Right cardiac atrium (tissue), 5 donors: ENCODE measurements around the gene NEK5. TPM values are rescaled to one million over a fixed set of nuclear protein-coding genes. Genes with fewer than 3 reads are reported as not detected.
A peak's percentile ranks its signal among the peaks of the same experiment; 100 is the strongest.
"Not testable (repeated sequence)": the region's sequence is repeated elsewhere in the genome, so short reads cannot be mapped to it uniquely, and the experiment has no call there.

Experiments
- ATAC-seq, 2 donors: fragments of 200-7000 bp; cut with Tn5 transposase; one replicate each; pipeline versions ENCODE4 v1.8.0 to v1.9.1; 2020; ENCODE audit warnings: moderate library complexity in 2 of 2, mild to moderate bottlenecking in 1 of 2
- DNase-seq, 3 donors: peaks; one replicate each; pipeline ENCODE4 v3.0.0-alpha.2; 2020
- H3K27ac ChIP-seq: one replicate; pipeline ENCODE4 v1.5.1; 2013; ENCODE audit warnings: mild to moderate bottlenecking, low read length, control low read depth, moderate library complexity
- H3K27me3 ChIP-seq: one replicate; pipeline ENCODE4 v1.6.1; 2013; ENCODE audit not compliant: control insufficient read depth, insufficient read depth
- H3K4me1 ChIP-seq: one replicate; pipeline ENCODE4 v1.6.1; 2013; ENCODE audit warnings: low read length; ENCODE audit not compliant: control insufficient read depth, insufficient read depth
- H3K4me3 ChIP-seq: one replicate; pipeline ENCODE4 v1.5.1; 2013; ENCODE audit warnings: low read length, control low read depth
- H3K9me3 ChIP-seq: one replicate; pipeline ENCODE4 v1.6.1; 2013; ENCODE audit warnings: low read length; ENCODE audit not compliant: control insufficient read depth
- WGBS: extraction: QIAGEN DNeasy Blood & Tissue Kit; methylation state at CpG from one replicate; pipeline ENCODE4 v1.1.7; 2013; 5-methylcytosine and 5-hydroxymethylcytosine counted together
- intact Hi-C, 4 donors: fragments of 100-400 bp; cut with DNase I; formaldehyde crosslinking; loops; one replicate each; pipeline versions ENCODE4 v1.11.0 to v1.14.0; 2022 to 2023
- polyA plus RNA-seq: library from polyadenylated mRNA; stranded (reverse); fragments of 200-250 nt; gene quantifications from one replicate; pipeline ENCODE4 v1.2.3, GENCODE V29; 2013
- total RNA-seq, 4 donors: library from RNA; stranded (reverse); fragmentation: NEBNext Ultra II Directional; extraction: Animal tissue kit (Norgen Biotek cat#: 25700); gene quantifications; one replicate each; pipeline ENCODE4 v1.2.1, GENCODE V29; 2021
- donor health status: healthy with polysubstance abuse.
- donor health status: DM: no; HTN: yes; CAD: no.
- donor health status: DM: no; HTN: no; CAD: no.
- donor health status: DM: no; HTN: yes; CAD: no; lungs with severe emphysema.
- donor health status: DM: yes; HTN: yes; CAD: no.

The NEK5 gene
- total and polyA plus RNA-seq, 5 donors, result 0.39 to 1.2 (median 0.51) TPM

DNA sequence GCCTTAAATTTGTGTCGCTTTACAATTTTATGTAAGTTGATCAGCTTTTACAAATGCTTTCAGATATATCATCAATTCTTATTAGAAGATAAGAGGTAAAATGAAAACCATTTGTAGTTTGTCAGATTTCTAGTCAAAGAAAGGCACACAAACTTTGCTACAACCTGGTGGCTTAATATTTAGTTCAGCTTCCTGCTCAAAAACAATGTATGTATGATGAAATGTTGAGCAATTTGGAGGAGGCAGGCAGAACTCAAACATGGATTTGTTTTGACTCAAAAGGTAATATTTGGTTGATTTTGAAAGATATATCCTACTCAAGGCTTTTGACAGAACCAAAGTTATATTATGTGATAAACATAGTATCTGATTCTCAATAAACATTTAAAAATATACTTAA lies 24.2 kb downstream of the NEK5 start:
- ATAC-seq, result no peak
- Histone ChIP-seq H3K4me3 (no peak overlapping the region), H3K4me1 (no peaks in the 10 kb centered on the region), H3K9me3 (no peaks in the 10 kb centered on the region), H3K27me3 (no peaks in the 10 kb centered on the region), H3K27ac (no peak overlapping the region)
- intact Hi-C loops, result no loop called here
- WGBS, result 88% methylated on average over 1 of the region's 1 CpG
- no peak for DNase-seq

DNA sequence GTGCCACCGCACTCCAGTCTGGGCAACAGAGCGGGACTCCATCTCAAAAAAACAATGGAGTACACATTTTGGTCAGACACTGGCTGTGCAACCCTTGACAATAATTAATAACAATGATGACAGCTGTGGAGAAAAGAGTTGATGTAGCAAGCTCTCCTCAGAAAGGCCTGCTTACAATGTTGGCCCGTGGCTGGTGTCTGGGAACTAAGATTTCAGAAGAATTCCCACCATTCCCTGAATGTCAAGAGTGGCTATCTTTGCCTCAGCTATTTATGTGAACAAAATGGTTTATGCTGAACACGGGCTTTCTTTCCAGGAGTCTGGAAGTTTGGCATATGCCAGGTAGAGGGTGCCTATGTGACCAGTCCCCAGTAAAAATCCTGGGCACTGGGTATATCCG lies 25.5 kb downstream of the NEK5 start:
- Histone ChIP-seq H3K9me3 (no peaks in the 10 kb centered on the region), H3K27ac (no peak overlapping the region), H3K27me3 (no peaks in the 10 kb centered on the region), H3K4me1 (no peaks in the 10 kb centered on the region), H3K4me3 (no peak overlapping the region)
- no peak for DNase-seq
- ATAC-seq, result no peak
- 72% methylated on average over 5 of the region's 5 CpGs for WGBS
- intact Hi-C loops, result no loop called here

DNA sequence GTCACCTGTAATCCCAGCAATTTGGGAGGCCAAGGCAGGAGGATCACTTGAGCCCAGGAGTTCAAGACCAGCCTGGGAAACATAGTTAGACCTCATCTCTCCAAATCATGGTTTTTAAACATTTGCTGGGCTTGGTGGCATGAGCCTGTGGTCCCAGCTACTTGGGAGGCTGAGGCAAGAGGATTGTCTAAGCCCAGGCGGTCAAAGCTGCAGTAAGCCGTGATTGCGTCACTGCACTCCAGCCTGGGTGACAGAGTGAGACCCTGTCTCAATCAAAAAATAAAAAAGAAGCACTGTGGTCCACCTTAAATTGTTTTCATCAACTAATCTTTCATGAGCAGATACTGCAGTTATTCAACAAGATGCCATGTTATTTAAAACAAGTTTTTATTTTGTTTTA lies 26.4 kb downstream of the NEK5 start:
- H3K4me1 ChIP-seq, H3K27ac ChIP-seq, H3K4me3 ChIP-seq, DNase-seq, H3K27me3 ChIP-seq, ATAC-seq, intact Hi-C loops, H3K9me3 ChIP-seq: not testable (repeated sequence)
- 95% methylated on average over 3 of the region's 3 CpGs for WGBS

DNA sequence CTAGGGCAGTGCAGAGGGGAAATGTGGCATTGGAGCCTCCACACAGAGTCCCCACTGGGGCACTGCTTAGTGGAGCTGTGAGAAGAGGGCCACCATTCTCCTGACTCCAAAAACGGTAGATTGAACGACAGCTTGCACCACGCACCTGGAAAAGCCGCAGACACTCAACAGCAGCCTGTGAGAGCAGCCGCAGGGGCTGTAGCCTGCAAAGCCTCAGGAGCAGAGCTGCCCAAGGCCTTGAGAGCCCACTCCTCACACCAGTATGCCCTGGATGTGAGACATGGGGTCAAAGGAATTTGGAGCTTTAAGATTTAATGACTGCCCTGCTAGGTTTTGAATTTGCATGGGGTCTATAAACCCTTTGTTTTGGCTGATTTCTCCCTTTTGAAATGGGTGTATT lies 31.7 kb downstream of the NEK5 start:
- WGBS, result 89% methylated on average over 5 of the region's 5 CpGs
- no peaks in the 10 kb centered on the region for H3K4me1 ChIP-seq
- H3K27me3 ChIP-seq, result no peaks in the 10 kb centered on the region
- no peaks in the 10 kb centered on the region for H3K9me3 ChIP-seq
- H3K4me3 ChIP-seq, result no peak overlapping the region
- intact Hi-C loops, result no loop called here
- DNase-seq (no peak), ATAC-seq (no peak)
- no peak overlapping the region for H3K27ac ChIP-seq

DNA sequence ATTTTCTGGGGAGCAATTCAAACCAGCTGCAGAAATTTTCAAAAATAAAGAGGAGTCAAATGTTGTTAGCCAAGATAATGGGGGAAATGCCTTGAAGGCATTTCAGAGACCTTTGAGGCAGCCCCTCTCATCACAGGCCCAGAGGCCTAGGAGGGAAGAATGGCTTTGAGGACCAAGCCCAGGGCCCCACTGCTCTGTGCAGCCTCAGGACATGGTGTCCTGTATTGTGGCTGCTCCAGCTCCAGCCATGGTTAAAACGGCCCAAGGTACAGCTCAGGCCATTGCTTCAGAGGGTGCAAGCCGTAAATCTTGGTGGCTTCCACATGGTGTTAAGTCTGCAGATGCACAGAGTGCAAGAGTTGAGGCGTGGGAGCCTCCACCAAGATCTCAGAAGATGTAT lies 32.1 kb downstream of the NEK5 start:
- ATAC-seq (no peak), DNase-seq (no peak)
- no peaks in the 10 kb centered on the region for H3K4me1 ChIP-seq
- H3K9me3 ChIP-seq, result no peaks in the 10 kb centered on the region
- no peak overlapping the region for H3K27ac ChIP-seq
- 82% methylated on average over 3 of the region's 3 CpGs for WGBS
- intact Hi-C loops, result no loop called here
- H3K4me3 ChIP-seq, result no peak overlapping the region
- no peaks in the 10 kb centered on the region for H3K27me3 ChIP-seq

DNA sequence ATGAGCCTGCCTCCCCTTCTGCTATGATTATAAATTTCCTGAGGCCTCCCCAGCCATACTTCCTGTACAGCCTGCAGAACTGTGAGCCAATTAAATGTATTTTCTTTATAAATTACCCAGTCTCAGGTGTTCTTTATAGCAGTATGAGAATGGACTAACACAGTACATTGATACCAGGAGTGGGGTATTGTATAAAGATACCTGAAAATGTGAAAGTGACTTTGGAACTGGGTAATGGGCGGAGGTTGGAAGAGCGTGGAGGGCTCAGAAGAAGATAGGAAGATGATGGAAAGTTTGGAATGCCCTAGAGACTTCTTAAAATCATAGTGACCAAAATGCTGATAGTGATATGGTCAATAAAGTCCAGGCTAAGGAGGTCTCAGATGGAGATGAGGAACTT lies 32.8 kb downstream of the NEK5 start:
- no peak overlapping the region for H3K27ac ChIP-seq
- intact Hi-C loops, result no loop called here
- ATAC-seq, result no peak
- no peaks in the 10 kb centered on the region for H3K9me3 ChIP-seq
- WGBS, result 93% methylated on average over 2 of the region's 2 CpGs
- no peaks in the 10 kb centered on the region for H3K4me1 ChIP-seq
- H3K4me3 ChIP-seq, result no peak overlapping the region
- H3K27me3 ChIP-seq, result no peaks in the 10 kb centered on the region
- no peak for DNase-seq

DNA sequence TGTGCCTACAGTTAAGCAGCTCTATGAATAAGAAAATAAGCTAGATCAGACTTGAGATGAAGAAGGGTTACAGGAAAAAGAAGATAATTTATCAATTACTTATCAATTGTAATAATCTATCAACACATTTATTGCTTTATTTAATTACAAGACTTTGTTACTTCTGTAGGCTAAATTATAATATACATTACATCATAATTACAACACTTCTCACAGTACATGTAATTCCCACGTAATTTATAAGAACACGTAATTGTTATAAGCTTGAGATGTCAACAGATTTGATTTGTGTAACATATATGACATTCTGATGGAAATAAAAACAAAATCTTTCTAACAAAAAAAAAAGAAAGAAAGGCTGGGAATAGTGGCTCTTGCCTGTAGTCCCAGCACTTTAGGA lies 36.8 kb downstream of the NEK5 start:
- ATAC-seq (no peak), DNase-seq (no peak)
- H3K4me3 ChIP-seq, result no peak overlapping the region
- H3K9me3 ChIP-seq, result no peaks in the 10 kb centered on the region
- H3K27ac ChIP-seq, result no peak overlapping the region
- H3K4me1 ChIP-seq, result no peaks in the 10 kb centered on the region
- intact Hi-C loops, result no loop called here
- H3K27me3 ChIP-seq, result no peaks in the 10 kb centered on the region
- 92% methylated on average over 2 of the region's 2 CpGs for WGBS

DNA sequence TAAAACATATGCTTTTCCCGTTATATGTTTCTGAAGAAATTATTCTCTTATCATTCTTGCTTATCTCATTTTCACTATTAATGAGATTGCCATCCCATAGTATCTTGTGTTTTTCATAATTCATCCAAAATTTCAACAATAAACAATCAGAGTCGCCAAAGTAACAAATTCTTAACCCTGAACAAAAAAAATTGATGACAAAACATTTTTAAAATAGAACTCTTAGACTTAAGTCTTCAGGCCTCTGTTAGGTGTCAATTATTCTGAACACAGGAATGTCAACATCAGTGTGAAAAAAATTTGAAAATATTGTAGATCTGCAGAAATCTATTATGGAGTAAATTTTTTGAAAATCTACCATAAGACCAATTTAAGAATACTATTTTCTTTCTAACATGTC lies 37.4 kb downstream of the NEK5 start:
- ATAC-seq (no peak), DNase-seq (no peak)
- intact Hi-C loops, result no loop called here
- no peaks in the 10 kb centered on the region for H3K9me3 ChIP-seq
- WGBS, result 49% methylated on average over 2 of the region's 2 CpGs
- H3K4me3 ChIP-seq, result no peak overlapping the region
- H3K4me1 ChIP-seq, result no peaks in the 10 kb centered on the region
- no peaks in the 10 kb centered on the region for H3K27me3 ChIP-seq
- H3K27ac ChIP-seq, result no peak overlapping the region

DNA sequence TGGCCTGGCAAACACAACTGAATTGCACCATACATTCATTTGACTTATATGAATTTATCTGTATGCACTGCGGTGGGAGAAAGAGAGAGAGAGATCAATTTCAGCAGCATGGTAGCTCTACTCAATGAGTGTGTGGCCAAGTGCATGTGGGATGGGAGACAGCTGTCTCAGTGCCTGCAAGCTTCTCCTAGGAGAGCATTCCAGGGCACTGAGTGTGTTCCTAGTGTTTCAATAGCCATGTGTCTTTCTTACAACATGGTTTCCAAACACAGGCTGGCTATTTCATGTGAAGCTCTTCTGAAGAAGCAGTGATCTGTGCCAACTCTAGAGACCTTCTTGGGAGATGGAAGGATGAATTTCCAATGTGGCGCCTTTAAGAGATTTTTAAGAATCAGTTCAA lies 43.5 kb downstream of the NEK5 start:
- Histone ChIP-seq H3K27me3 (no peaks in the 10 kb centered on the region), H3K4me3 (no peak overlapping the region), H3K4me1 (no peaks in the 10 kb centered on the region), H3K9me3 (no peaks in the 10 kb centered on the region), H3K27ac (no peak overlapping the region)
- ATAC-seq, result no peak
- no peak for DNase-seq
- 85% methylated on average over 2 of the region's 2 CpGs for WGBS
- intact Hi-C loops, result no loop called here

DNA sequence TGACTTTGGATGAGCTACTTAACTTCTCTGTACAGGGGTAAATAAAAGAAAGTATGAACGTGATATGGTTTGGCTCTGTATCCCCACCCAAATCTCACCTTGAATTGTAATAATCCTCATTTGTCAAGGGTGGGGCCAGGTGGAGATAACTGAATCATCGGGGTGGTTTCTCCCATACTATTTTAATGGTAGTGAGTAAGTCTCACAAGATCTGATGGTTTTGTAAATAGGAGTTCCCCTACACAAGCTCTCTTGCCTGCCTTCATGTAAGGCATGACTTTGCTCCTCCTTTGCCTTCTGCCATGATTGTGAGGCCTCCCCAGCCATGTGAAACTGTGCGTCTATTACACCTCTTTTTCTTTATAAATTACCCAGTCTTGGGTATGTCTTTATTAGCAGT lies 43.9 kb downstream of the NEK5 start:
- H3K4me3 ChIP-seq, H3K27me3 ChIP-seq, intact Hi-C loops, H3K4me1 ChIP-seq, ATAC-seq, DNase-seq, H3K9me3 ChIP-seq, H3K27ac ChIP-seq: not testable (repeated sequence)
- 93% methylated on average over 3 of the region's 3 CpGs for WGBS

DNA sequence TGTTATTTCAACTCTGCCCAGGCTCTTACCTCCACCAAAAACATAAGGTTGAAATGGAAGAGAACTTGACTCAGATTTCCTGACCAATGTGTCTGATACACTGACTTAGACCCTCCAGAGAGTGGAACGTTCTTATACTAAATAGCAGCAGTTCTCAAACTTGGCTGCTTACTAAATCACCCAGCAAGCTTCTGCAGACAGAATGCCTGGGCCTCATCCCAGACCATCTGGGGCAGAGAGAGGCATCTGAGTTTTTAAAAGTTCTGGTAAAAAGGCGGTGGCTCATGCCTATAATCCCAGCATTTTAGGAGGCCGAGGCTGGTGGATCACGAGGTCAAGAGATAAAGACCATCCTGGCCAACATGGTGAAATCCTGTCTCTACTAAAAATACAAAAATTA lies 46.3 kb downstream of the NEK5 start:
- no peak for DNase-seq
- intact Hi-C loops, result no loop called here
- Histone ChIP-seq H3K4me1 (no peaks in the 10 kb centered on the region), H3K9me3 (no peaks in the 10 kb centered on the region), H3K27ac (no peak overlapping the region), H3K4me3 (no peak overlapping the region), H3K27me3 (no peaks in the 10 kb centered on the region)
- 84% methylated on average over 4 of the region's 4 CpGs for WGBS
- no peak for ATAC-seq

DNA sequence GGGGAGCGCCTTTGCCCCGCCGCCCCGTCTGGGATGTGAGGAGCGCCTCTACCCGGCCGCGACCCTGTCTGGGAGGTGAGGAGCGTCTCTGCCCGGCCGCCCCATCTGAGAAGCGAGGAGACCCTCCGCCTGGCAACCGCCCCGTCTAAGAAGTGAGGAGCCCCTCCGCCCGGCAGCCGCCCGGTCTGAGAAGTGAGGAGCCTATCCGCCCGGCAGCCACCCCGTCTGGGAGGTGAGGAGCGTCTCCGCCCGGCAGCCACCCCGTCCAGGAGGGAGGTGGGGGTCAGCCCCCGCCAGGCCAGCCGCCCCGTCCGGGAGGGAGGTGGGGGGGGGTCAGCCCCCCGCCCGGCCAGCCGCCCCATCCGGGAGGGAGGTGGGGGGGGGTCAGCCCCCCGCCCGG lies 49.0 kb downstream of the NEK5 start:
- ATAC-seq, H3K4me1 ChIP-seq, H3K9me3 ChIP-seq, intact Hi-C loops, H3K27me3 ChIP-seq, H3K4me3 ChIP-seq, H3K27ac ChIP-seq: not testable (repeated sequence)
- WGBS, result 96% methylated on average over 33 of the region's 36 CpGs
- peak in 1 of 3 donors; percentile 65 for DNase-seq
